Uterus (tissue), 2 donors: ENCODE measurements around the gene C19orf47.

Experiments used
- CTCF ChIP-seq, 4 experiments: fragments of 200-600 bp in 2 of 4; fragments of 450-650 bp in 2 of 4; sonication (generic) in 2 of 4; IDR thresholded peaks; one replicate each; pipeline ENCODE4 v1.5.1; 2016 to 2019; ENCODE audit warnings: antibody characterized with exemption in 4 of 4, mild to moderate bottlenecking in 2 of 4, moderate library complexity in 1 of 4
- POLR2A ChIP-seq, 2 donors: fragments of 450-650 bp; IDR thresholded peaks; one replicate each; pipeline ENCODE4 v1.6.1; 2016; ENCODE audit warnings: antibody characterized with exemption in 2 of 2, mild to moderate bottlenecking in 1 of 2, moderate library complexity in 1 of 2

- TF ChIP-seq CTCF (IDR thresholded peaks at IDR 0.05) (no peak), POLR2A (IDR thresholded peaks at IDR 0.05) (peak in 1 of 2 donors; percentile 46)
Observed at GRCh38 chr19:40365613-40366401, 17.6 kb upstream of the C19orf47 start.
